H1 (cell line): ENCODE results near the gene ACHE. TPM values are rescaled to one million over a fixed set of nuclear protein-coding genes. Genes with fewer than 3 reads are reported as not detected.

Experiments used
- CTCF ChIA-PET: fragments of 300-600 bp; sonication (Branson Sonifier 250); formaldehyde crosslinking; loops from one replicate; lab custom pipeline; 2021; ENCODE audit not compliant: partially characterized antibody; lab: Charles Lee
- POLR2A ChIA-PET: fragments of 300-600 bp; sonication (Branson Sonifier 250); formaldehyde crosslinking; loops from one replicate; lab custom pipeline; 2021; ENCODE audit warnings: inconsistent platforms; ENCODE audit not compliant: partially characterized antibody; lab: Charles Lee
- DNase-seq, 2 experiments: peaks; one replicate each; pipeline versions ENCODE4 v3.0.0 to v3.0.0-alpha.2; 2010 to 2022; ENCODE audit warnings: low spot score in 2 of 2, low read depth in 1 of 2, mixed read lengths in 1 of 2
- FAIRE-seq: peaks from 2 replicates; lab custom pipeline; 2011; peaks lifted over from hg19 to GRCh38; lab: Jason Lieb, UNC
- H2AFZ ChIP-seq: 2 replicates; pipeline ENCODE4 v1.8.1; 2012; ENCODE audit warnings: low read length, inconsistent platforms
- H2AK5ac ChIP-seq: 2 replicates; pipeline ENCODE4 v1.6.1; 2013; ENCODE audit warnings: low read depth, low read length
- H2BK120ac ChIP-seq: replicated peaks from 2 replicates; pipeline ENCODE3; 2013; ENCODE audit warnings: low read depth, low read length, inconsistent platforms
- H2BK12ac ChIP-seq: 2 replicates; pipeline ENCODE4 v1.6.1; 2013; ENCODE audit warnings: low read depth, low read length
- H2BK15ac ChIP-seq: 2 replicates; pipeline ENCODE4 v1.6.1; 2013; ENCODE audit warnings: low read length
- H2BK20ac ChIP-seq: 2 replicates; pipeline ENCODE4 v1.6.1; 2013; ENCODE audit warnings: low read length
- H2BK5ac ChIP-seq: 2 replicates; pipeline ENCODE4 v1.6.1; 2013; ENCODE audit warnings: low read depth, low read length
- H3K14ac ChIP-seq: 2 replicates; pipeline ENCODE4 v1.6.1; 2013; ENCODE audit warnings: inconsistent platforms; ENCODE audit not compliant: insufficient read length
- H3K18ac ChIP-seq: 2 replicates; pipeline ENCODE4 v1.6.1; 2013; ENCODE audit warnings: low read length; ENCODE audit errors: extremely low read depth
- H3K23ac ChIP-seq: 2 replicates; pipeline ENCODE4 v1.6.1; 2013; ENCODE audit warnings: inconsistent platforms; ENCODE audit not compliant: insufficient read length
- H3K23me2 ChIP-seq: 2 replicates; pipeline ENCODE4 v1.6.1; 2013; ENCODE audit warnings: low read depth, low read length
- H3K27ac ChIP-seq: 2 replicates; pipeline ENCODE4 v1.6.1; 2011; ENCODE audit warnings: low read depth, low read length, inconsistent platforms
- H3K27me3 ChIP-seq, 4 experiments: replicated peaks in 1 of 4; 1 replicate in 1 of 4; 2 replicates in 3 of 4; pipeline versions ENCODE4 v1.6.1 to v1.8.1; 2011 to 2013; ENCODE audit warnings: low read length in 3 of 4, mild to moderate bottlenecking in 3 of 4, inconsistent platforms in 2 of 4, mixed read lengths in 2 of 4, moderate library complexity in 1 of 4; ENCODE audit not compliant: control insufficient read depth in 3 of 4, insufficient read depth in 3 of 4; ENCODE audit errors: extremely low read depth in 1 of 4
- H3K36me3 ChIP-seq, 4 experiments: 2 replicates each; pipeline versions ENCODE4 v1.6.1 to v1.8.1; 2011 to 2013; ENCODE audit warnings: mild to moderate bottlenecking in 4 of 4, low read length in 3 of 4, moderate library complexity in 2 of 4, control low read depth in 1 of 4, inconsistent platforms in 1 of 4; ENCODE audit not compliant: insufficient read depth in 4 of 4, control insufficient read depth in 2 of 4
- H3K4ac ChIP-seq: replicated peaks from 2 replicates; pipeline ENCODE3; 2013; ENCODE audit warnings: low read length, low read depth, mixed read lengths, inconsistent platforms; ENCODE audit not compliant: insufficient read length
- H3K4me1 ChIP-seq, 4 experiments: replicated peaks in 1 of 4; 1 replicate in 1 of 4; 2 replicates in 3 of 4; pipeline versions ENCODE4 v1.6.1 to v1.8.1; 2011 to 2013; ENCODE audit warnings: low read length in 3 of 4, inconsistent platforms in 2 of 4, mixed read lengths in 1 of 4; ENCODE audit not compliant: insufficient read depth in 4 of 4, control insufficient read depth in 3 of 4
- H3K4me2 ChIP-seq, 2 experiments: 2 replicates each; pipeline versions ENCODE4 v1.6.1 to v1.8.1; 2011 to 2013; ENCODE audit warnings: low read depth in 2 of 2, low read length in 2 of 2, control low read depth in 1 of 2, inconsistent platforms in 1 of 2, mild to moderate bottlenecking in 1 of 2; ENCODE audit not compliant: insufficient read depth in 1 of 2
- H3K4me3 ChIP-seq, 4 experiments: fragments of 200-600, 300-600 bp in 1 of 4; sonication (generic), shearing (Covaris generic), sonication (Bioruptor Twin) in 1 of 4; 2 replicates each; pipeline versions ENCODE4 v1.5.1 to v1.8.1; 2011 to 2016; ENCODE audit warnings: low read length in 4 of 4, low read depth in 3 of 4, control low read depth in 2 of 4, inconsistent platforms in 2 of 4, mild to moderate bottlenecking in 2 of 4, mixed read lengths in 1 of 4, moderate library complexity in 1 of 4; ENCODE audit not compliant: insufficient read depth in 2 of 4; ENCODE audit errors: extremely low read depth in 1 of 4
- H3K56ac ChIP-seq: replicated peaks from 2 replicates; pipeline ENCODE3; 2013; ENCODE audit warnings: low read depth, mild to moderate bottlenecking, mixed read lengths, low read length, inconsistent platforms; ENCODE audit not compliant: insufficient read length
- H3K79me1 ChIP-seq: 2 replicates; pipeline ENCODE4 v1.6.1; 2013; ENCODE audit warnings: low read depth, low read length, control low read depth
- H3K79me2 ChIP-seq, 2 experiments: 2 replicates each; pipeline versions ENCODE4 v1.6.1 to v1.8.1; 2012 to 2013; ENCODE audit warnings: low read length in 2 of 2, mild to moderate bottlenecking in 2 of 2, inconsistent platforms in 1 of 2; ENCODE audit not compliant: insufficient read depth in 2 of 2, control insufficient read depth in 1 of 2
- H3K9ac ChIP-seq, 4 experiments: replicated peaks in 1 of 4; 1 replicate in 1 of 4; 2 replicates in 3 of 4; pipeline versions ENCODE4 v1.6.1 to v1.8.1; 2011 to 2013; ENCODE audit warnings: low read depth in 3 of 4, low read length in 3 of 4, control low read depth in 2 of 4, mild to moderate bottlenecking in 2 of 4, moderate library complexity in 2 of 4, inconsistent platforms in 1 of 4; ENCODE audit errors: extremely low read depth in 1 of 4
- H3K9me3 ChIP-seq, 2 experiments: 2 replicates each; pipeline versions ENCODE4 v1.6.1 to v1.8.1; 2012 to 2013; ENCODE audit warnings: mild to moderate bottlenecking in 2 of 2, moderate library complexity in 2 of 2, control low read depth in 1 of 2, inconsistent platforms in 1 of 2, low read depth in 1 of 2, low read length in 1 of 2, mixed read lengths in 1 of 2; ENCODE audit not compliant: insufficient read depth in 2 of 2
- H4K20me1 ChIP-seq, 2 experiments: replicated peaks in 1 of 2; 2 replicates each; pipeline versions ENCODE3 to v1.8.1; 2011 to 2013; ENCODE audit warnings: inconsistent platforms in 2 of 2, low read length in 2 of 2, mild to moderate bottlenecking in 1 of 2; ENCODE audit not compliant: insufficient read depth in 2 of 2, control insufficient read depth in 1 of 2
- H4K5ac ChIP-seq: 2 replicates; pipeline ENCODE4 v1.6.1; 2013; ENCODE audit warnings: low read length, low read depth, mixed read lengths, inconsistent platforms; ENCODE audit not compliant: insufficient read length
- H4K8ac ChIP-seq: 2 replicates; pipeline ENCODE4 v1.8.0; 2013; ENCODE audit warnings: mild to moderate bottlenecking, moderate library complexity, low read length, inconsistent platforms; ENCODE audit not compliant: insufficient read depth; ENCODE audit errors: extremely low read depth
- H4K91ac ChIP-seq: replicated peaks from 2 replicates; pipeline ENCODE3; 2013; ENCODE audit warnings: low read length, mixed read lengths, inconsistent platforms; ENCODE audit not compliant: insufficient read length
- KDM1A ChIP-seq: fragments of 200-600, 300-600 bp; sonication (generic); IDR thresholded peaks from 2 replicates; pipeline ENCODE4 v1.7.1; 2016; ENCODE audit warnings: mild to moderate bottlenecking, low read length, borderline replicate concordance
- WGBS, 2 experiments: shearing (Covaris generic) in 1 of 2; methylation state at CpG; one replicate each; pipeline versions ENCODE4 v1.1.6 to v1.1.7; 2013 to 2015; ENCODE audit warnings: low lambda C conversion rate in 2 of 2, mixed read lengths in 2 of 2, inconsistent platforms in 1 of 2, low coverage in 1 of 2, missing lambda C conversion rate in 1 of 2; ENCODE audit not compliant: insufficient replicate concordance in 2 of 2, insufficient coverage in 1 of 2, insufficient read length in 1 of 2; ENCODE audit errors: extremely low coverage in 1 of 2, missing lambda C conversion rate in 1 of 2; 5-methylcytosine and 5-hydroxymethylcytosine counted together
- polyA plus RNA-seq, 7 experiments: library from polyadenylated mRNA; depleted of rRNA in 3 of 7; stranded (reverse) in 5 of 7; unstranded in 2 of 7; fragments of >200 nt in 5 of 7; fragments of 200-250 nt in 2 of 7; gene quantifications; 1 replicate in 5 of 7; 2 replicates in 1 of 7; 4 replicates in 1 of 7; pipeline versions ENCODE4 v1.2.1 to v1.2.3, GENCODE V29; 2011 to 2013; ENCODE audit warnings: missing spikeins in 2 of 7, mixed read lengths in 2 of 7
- total RNA-seq: library from RNA; stranded (reverse); fragmentation: NEBNext Ultra II Directional; extraction: Animal tissue kit (Norgen Biotek cat#: 25700); gene quantifications from 2 replicates; pipeline ENCODE4 v1.2.1, GENCODE V29; 2021

ACHE gene
- total and polyA plus RNA-seq, 2 of the 8 experiments (the other 6 are each of a cell fraction or from before 2014, with no cell fraction given), result 1.4 to 4.3 TPM

GRCh38 chr7:100901921-100902332 lies 6.2 kb upstream of the ACHE start:
- Histone ChIP-seq H3K36me3 (no peaks in the 10 kb centered on the region), H2AK5ac (no peak overlapping the region), H4K20me1 (no peaks in the 10 kb centered on the region), H3K23ac (no peak overlapping the region), H2AFZ (no peak overlapping the region), H3K79me1 (no peaks in the 10 kb centered on the region), H3K4me3 (no peak overlapping the region), H3K4ac (no peak overlapping the region), H3K4me2 (no peak overlapping the region), H4K5ac (no peak overlapping the region), H3K4me1 (peaks cover 0 to 2% (median 0%) of the 10 kb centered on the region in 4 experiments; a peak in 2 of 7 replicates), H2BK15ac (no peak overlapping the region), H3K14ac (no peak overlapping the region), H4K8ac (no peak overlapping the region), H2BK12ac (no peak overlapping the region), H3K27ac (no peak overlapping the region), H2BK120ac (no peak overlapping the region), H4K91ac (no peak overlapping the region), H3K79me2 (no peaks in the 10 kb centered on the region), H3K27me3 (peaks cover 0 to 5% (median 2%) of the 10 kb centered on the region in 4 experiments; a peak in 3 of 7 replicates), H3K23me2 (no peaks in the 10 kb centered on the region), H3K18ac (no peak overlapping the region), H2BK5ac (no peak overlapping the region), H3K56ac (no peak overlapping the region), H2BK20ac (no peak overlapping the region), H3K9me3 (no peaks in the 10 kb centered on the region), H3K9ac (no peak overlapping the region)
- WGBS, 2 experiments, result 76% methylated on average over 5 of the region's 5 CpGs; no CpG with 5 or more reads in 1 of the 2 experiments
- POLR2A ChIA-PET, result no interaction called here
- FAIRE-seq, result no peak
- CTCF ChIA-PET, result interaction anchor here (0.6 to 3.0 kb wide), 5 partner anchors 14 to 175 kb away, joined by 3 to 13 read pairs (median 4); no protein-coding TSS in a partner anchor
- DNase-seq, result no peak
- TF ChIP-seq KDM1A, result no peak
